Retina (tissue), 1 donor: ENCODE results near the gene ARFGAP1.

Experiments
- DNase-seq: peaks from one replicate; pipeline ENCODE4 v3.0.0-alpha.2; 2016

The ARFGAP1 gene

DNA sequence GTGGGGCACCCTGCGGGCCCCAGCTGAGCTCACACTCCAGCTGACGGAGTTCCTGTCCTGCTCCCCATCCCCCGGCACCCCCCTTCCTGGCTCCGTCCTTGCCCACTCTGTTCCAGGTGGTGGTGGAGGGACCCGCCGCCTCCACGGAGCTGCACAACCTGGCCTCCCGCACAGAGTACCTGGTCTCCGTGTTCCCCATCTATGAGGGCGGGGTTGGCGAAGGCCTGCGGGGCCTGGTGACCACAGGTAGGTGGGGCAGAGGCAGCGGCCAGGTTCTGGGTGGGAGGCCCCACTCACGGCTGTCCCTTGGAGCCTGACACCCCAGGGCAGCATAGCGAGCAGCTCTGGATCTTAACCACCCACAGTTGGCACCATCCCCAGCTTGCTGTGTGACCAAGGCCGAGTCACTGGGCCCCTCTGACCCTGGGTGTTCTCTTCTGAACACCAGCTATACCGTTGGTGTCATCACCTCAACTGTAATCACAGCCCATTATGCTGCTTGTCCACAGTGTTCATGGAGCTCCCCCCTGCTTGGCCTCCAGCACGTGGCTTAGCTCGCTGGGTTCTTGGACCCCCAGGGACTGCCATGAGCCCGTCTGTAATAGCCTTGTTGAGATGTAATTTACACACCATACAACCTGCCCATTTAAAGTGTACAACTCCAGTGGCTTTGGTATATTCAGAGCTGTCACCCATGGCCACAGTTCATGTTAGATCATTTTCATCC, 37.8 kb downstream of the ARFGAP1 start:
- no peak for DNase-seq

DNA sequence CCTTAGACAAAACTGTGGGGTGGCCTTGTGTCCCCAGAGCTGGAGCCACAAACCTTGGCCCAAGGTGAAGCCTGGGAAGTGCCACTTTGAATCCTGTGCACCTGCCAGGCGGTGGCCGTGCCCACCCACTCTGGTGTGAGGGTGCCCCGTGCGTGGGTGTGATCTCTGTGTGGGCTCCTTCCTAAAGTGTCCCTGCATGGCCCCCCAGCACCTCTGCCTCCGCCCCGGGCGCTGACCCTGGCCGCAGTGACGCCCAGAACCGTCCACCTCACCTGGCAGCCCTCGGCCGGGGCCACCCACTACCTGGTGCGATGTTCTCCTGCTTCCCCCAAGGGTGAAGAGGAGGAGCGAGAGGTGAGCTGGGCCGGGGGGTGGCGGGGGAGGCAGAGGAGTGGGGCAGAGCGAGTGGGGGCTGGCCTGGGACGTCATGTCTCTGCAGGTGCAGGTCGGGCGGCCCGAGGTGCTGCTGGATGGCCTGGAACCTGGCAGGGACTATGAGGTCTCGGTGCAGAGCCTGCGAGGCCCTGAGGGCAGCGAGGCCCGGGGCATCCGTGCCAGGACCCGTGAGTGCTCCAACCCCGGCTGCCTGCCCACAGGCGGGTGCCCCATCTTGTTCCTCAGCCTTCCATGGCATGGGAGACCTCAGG, 38.7 kb downstream of the ARFGAP1 start:
- DNase-seq = no peak

DNA sequence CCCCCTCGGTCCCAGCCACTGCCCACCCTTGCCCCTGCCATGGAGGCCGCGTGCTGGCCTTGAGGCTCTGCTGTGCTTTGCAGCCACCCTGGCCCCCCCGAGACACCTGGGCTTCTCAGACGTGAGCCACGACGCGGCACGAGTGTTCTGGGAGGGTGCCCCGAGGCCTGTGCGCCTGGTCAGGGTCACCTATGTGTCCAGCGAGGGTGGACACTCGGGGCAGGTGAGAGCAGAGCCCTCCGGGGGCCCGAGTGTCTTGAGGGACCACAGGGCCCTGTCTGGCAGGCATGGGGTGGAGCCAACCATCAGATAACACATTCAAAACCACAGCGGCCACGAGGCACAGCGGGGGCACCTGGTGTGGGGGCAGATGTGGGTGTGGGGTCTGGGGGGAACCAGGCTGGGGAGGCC, 39.2 kb downstream of the ARFGAP1 start:
- DNase-seq = no peak

DNA sequence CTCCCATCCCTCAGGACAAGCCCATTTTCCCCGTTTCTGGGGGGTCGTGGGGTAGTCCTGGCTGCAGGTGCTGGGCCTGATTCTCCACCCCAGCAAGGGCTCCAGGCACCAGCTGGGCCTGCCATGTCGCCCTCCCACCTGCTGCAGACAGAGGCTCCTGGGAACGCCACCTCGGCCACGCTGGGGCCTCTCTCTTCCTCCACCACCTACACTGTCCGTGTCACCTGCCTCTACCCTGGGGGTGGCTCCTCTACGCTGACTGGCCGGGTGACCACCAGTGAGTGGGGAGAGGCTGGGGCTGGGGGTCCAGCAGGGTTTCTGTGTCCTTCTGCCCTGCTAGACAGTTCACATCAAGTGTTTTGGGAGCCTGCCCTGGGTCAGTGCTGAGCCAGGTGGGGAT, 39.7 kb downstream of the ARFGAP1 start:
- no peak for DNase-seq

GRCh38 chr20:63312690-63313348, 40.2 kb downstream of the ARFGAP1 start:
- no peak for DNase-seq

GRCh38 chr20:63313349-63314014, 40.9 kb downstream of the ARFGAP1 start:
- no peak for DNase-seq

- DNase-seq = no peak
These were observed 41.4 kb downstream of the ARFGAP1 start for GRCh38 chr20:63314015-63314471.

GRCh38 chr20:63314566-63315239, 42.1 kb downstream of the ARFGAP1 start:
- no peak for DNase-seq

DNA sequence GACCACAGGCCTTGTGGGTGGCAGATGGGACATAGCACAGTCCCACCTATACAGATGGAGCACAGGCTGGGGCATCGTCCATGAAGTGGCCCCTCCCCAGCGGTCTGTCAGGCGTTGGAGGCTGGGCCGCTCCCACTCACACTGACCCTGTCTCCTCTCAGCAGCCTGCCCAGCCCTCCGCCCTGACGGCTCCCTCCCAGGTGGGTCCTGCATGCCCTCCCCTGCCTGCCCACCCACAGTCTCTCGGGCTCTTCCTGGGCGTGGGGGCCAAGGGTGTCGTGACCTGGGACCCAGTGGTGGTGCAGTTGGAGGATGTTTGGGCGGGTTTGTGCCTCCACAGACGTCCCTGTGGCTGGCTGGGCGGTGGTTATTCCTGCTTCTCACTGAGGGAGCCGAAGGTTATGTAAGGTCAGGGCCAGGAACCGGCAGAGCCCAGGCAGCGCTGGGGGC, 42.7 kb downstream of the ARFGAP1 start:
- no peak for DNase-seq

DNA sequence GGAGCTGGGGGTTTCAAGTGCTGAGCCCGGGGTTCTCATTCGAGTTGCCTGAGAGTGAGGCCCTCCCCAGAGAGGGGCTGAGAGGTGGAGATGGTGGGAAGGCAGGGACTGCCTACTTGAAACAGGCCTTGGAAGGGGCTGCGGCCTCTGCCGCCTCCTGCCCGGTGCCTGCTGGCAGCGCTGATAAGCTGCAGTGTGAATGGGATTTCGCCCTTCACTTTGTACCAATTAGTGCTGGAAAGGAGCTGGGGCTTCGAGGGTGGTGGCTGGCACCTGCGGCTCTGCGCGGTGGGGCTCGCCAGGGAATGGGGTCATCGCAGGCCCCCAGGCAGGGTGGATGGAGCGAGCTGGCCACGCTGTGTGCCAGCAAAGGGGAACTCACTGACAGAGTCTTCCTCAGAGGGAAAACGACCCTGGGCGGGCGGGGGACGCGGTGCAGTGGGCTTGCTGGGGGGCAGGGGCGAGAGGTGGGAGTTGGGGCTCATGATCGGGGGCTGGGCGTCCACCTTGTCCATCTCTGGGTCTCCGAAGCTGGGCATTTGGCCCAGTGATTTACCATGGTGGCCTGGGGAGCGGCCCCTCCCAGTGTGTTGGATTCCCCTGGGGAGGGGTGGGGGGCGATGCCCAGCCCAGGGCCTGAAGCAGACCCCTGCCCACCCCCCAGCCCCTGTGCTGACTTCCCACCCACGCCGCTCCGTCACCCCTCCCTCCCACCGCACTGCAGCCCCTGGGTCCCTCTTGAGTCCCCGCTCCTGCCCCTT, 43.3 kb downstream of the ARFGAP1 start:
- peak; percentile 65 for DNase-seq

GRCh38 chr20:63316502-63316921, 43.9 kb downstream of the ARFGAP1 start:
- DNase-seq = no peak

- DNase-seq = no peak
These were observed 44.4 kb downstream of the ARFGAP1 start for GRCh38 chr20:63317061-63317460.

DNA sequence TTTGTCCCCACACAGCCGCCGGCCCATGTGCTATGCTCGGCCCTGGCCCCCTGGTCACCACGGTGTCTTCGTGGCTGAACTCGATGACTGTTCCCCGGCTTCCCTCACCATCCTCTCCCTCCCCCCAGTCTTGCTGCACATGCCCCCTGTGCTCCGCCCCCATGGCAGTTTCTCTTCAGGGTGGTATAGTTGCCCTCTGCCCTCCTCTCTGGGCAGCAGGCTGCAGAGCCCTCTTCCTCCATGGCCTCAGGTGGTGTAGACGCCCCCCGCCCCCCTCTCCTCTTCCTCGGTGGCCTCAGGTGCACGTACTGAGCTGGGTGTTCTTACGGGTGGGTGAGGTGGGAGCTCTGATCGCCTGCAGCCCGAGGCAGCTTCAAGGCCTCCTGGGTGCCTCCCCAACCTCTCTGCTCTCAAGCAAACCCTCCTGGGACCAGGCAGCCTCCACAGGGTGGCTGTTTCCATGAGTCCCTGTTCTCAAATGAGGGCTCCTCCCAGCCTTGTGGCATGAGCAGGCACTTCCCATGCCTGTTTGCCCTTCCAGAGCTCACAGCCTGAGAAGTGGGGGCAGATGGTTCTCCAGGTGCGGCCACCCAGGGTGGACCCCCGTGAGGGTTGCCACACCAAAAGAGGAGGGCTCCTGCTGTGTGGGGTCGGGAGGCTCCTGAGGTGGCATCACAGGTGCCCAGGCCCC, 45.1 kb downstream of the ARFGAP1 start:
- DNase-seq = no peak

DNA sequence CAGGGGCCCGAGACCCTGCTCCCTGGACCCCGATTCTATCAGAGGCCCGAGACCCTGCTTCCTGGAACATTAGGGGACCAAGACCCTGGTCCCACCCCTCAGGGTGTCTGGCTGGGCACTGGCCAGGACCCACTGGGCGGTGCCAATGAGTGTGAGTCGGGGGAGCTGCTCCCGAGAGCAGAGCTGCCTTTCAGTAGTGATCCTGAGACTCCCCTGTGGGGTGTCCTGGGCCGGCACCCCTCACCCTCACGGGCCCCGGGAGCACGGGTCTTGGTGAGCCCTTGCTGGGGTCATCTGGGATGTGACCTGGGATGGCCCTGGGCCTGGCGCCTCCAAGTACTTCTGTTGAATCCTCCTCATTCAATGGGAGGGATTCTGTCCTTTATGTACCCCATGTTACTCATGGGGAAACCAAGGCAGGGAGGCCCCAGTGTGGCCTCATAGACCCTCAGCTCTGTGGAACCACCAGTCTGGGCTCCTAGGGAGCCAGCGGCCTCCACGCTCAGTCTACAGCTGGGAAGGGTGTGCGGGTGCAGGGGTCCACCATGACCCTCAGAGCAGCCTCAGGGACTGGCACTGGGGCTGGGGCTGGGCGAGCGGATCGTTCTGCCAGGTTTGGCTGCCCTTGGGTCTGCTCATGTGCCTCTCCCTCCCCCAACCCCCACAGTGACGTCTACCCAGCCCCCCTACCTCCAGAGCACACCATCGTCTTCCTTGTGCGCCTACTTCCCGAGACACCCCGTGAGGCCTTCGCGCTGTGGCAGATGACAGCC, 46.0 kb downstream of the ARFGAP1 start:
- no peak for DNase-seq

GRCh38 chr20:63319164-63320040, 46.8 kb downstream of the ARFGAP1 start:
- DNase-seq = no peak

GRCh38 chr20:63320041-63320511, 47.5 kb downstream of the ARFGAP1 start:
- no peak for DNase-seq

DNA sequence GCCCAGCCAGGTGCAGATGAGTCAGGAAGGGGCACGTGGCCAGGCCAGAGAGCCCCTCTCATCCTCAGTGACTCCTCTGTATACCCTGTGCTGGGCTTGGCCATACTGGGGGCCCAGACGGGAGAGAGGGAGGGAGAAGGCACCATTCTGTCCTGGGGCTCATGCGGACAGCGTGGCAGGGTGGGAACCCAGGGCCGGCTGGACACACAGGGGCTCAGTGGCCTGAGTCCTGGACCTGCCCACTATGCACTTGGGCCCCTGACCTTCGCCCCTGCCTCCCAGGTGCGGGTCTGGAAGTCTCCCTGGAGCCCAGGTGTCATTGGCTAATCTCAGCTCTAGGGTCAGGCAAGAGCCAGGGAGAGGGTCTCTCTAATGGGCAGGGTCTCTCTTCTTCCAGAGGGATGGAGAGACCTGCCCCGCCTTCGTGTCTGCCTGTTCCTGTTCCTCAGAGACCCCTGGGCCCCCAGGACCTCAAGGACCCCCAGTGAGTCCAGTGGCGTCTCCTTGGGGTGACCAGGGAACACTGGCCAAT, 48.1 kb downstream of the ARFGAP1 start:
- no peak for DNase-seq

- DNase-seq = no peak
These were observed 48.7 kb downstream of the ARFGAP1 start for GRCh38 chr20:63321148-63321831.
